GM12891 (cell line): ENCODE measurements around the gene DLL3.

ENCODE experiments used
- PAX5 ChIP-seq: IDR thresholded peaks from 2 replicates; pipeline ENCODE4 v1.6.1; 2011; ENCODE audit warnings: low read length, moderate library complexity, mild to moderate bottlenecking; ENCODE audit not compliant: insufficient read depth, severe bottlenecking
- POLR2A ChIP-seq: IDR thresholded peaks from 2 replicates; pipeline ENCODE4 v1.6.1; 2011; ENCODE audit warnings: low read depth, low read length, control low read depth
- POLR2AphosphoS5 ChIP-seq: IDR thresholded peaks from 2 replicates; pipeline ENCODE4 v1.6.1; 2011; ENCODE audit warnings: low read depth, low read length, control low read depth
- SPI1 ChIP-seq: IDR thresholded peaks from 2 replicates; pipeline ENCODE4 v1.6.1; 2011; ENCODE audit warnings: low read depth, low read length, control low read depth
- TAF1 ChIP-seq: IDR thresholded peaks from 2 replicates; pipeline ENCODE4 v1.6.1; 2011; ENCODE audit warnings: low read depth, low read length, control low read depth

GRCh38 chr19:39489756-39490155, 9.0 kb upstream of the DLL3 start:
- TF ChIP-seq TAF1 (no peak), POLR2AphosphoS5 (no peak), PAX5 (no peak), POLR2A (no peak), SPI1 (no peak)
